ENCODE results near the gene EFCAB6.

The EFCAB6 gene

DNA sequence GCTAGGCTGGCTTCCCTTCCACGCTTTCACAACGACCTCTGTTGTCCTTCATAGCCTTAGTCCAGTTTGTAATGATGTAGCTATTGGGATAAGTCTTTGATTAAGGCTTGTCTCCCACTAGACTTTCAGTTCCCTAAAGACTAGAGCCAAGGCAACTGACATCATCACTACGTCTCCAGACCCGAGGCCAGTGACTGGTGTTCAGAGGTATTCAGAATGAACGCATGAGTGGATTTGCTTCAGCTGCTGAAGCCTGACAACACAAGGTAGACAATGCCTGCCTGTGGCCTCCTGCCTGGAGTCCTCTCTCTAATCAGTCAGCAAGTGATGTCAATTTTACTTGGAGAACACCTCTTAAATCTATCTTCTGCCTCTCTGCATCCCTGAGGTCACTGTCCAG is 13.6 kb downstream of the EFCAB6 start:
- DNase-seq = no peak

DNA sequence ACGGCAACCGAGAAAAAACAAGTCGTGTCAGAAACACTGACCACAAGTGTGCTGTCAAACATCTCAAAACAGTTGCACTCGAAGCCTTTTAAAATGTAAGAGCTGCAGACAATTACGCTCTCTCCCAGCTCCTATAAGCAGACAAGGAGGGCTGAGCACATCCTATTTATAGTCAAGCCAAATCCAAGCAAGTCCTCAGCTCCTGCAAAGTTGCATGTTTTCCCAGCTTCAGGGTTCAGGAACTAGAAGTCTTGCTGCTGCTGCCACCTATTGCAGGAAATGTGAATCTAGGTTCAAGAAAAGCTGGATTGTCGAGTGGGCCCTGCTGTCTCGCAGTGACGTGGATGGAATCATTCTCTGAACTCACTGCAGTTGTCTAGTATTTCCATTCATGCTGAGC is 15.5 kb downstream of the EFCAB6 start:
- peak; percentile 20 for DNase-seq

DNA sequence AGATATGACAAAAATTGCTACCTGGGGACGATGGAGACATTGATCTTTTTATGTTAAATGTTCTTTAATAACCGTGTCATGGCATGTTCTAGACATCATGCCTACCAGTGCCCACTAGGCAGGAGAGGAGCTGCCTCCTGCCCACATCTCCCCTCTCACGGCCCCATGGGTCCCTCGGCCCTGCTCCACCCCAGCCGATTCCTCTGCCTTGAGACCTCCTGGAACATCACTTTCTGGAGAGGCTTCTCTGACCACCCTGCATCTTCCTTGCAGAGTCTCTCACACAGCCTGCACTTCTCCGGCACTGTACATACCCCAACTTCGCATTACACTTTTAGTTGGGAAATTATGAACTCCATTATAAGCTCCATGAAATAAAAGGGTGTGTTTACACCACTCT is 16.8 kb downstream of the EFCAB6 start:
- no peak for DNase-seq

DNA sequence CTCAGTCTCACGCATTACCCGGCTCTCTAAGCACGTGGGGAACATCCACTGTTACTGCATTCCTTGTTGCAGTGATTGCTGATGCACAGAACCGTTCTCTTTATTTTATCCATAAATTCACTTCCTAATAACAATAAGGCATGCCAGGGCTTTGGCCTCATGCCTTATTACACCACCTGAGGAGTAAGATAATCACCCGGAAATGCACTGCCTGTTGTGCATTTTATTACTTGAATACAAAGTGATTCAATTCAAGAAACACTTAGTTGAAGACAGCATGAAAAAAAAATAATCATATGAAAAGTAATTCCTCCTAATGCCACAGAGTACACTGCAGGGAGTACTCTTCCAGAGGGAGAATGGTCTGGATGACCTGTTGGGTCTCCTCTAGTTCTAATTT is 19.2 kb downstream of the EFCAB6 start:
- DNase-seq = no peak

DNA sequence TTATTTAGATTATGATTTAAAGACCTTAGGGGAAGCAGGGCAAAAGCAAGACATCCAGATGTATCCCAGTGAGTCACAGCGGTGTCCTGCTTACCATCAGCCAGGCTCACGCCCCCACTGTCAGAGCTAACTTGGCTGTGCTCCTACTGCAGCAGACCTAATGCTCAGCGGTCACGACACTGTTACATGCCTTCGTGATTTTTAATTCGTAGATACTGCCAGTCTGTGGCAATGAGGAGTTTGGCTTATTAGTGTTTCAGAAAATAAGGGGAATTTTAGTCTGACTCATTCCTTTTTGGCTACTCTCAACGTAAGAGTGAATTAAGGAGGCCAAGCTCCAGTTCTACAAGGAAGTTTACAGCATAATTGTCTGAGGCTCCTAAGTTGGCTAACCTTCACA is 22.7 kb downstream of the EFCAB6 start:
- no peak for DNase-seq

DNA sequence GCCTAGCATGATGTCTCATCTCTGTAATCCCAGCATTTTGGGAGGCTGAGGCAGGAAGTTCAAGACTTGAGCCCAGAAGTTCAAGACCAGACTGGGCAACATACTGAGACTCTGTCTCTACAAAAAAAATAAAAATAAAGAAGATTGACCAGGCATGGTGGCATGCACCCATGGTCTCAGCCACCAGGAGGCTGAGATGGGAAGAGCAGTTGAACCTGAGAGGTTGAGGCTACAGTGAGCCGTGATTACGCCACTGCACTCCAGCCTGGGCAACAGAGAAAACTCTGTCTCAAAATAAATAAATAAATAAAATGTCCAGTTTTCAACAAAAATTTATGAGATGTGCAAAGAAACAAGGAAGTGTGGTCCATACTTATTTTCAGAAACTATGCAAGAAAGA is 28.3 kb downstream of the EFCAB6 start:
- peak; percentile 10 for DNase-seq

DNA sequence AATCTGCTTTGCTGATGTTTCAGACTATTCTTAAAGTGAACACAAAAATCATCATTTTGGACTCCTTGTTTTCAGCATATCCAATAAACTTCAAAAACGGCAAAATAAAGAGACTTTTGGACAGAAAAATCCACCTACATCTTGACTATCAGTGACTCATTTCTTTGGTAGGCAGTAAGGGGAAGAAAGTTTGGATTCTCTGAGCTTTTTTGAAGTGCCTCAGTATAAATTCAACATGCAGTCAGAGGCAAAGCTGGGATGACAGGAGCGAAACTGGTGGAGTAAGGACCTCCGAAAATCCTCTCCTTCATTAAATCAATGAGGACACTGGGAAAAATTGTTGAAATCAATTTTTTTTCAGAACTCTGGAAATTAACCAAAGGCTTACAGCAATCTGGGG is 29.7 kb downstream of the EFCAB6 start:
- DNase-seq = no peak

DNA sequence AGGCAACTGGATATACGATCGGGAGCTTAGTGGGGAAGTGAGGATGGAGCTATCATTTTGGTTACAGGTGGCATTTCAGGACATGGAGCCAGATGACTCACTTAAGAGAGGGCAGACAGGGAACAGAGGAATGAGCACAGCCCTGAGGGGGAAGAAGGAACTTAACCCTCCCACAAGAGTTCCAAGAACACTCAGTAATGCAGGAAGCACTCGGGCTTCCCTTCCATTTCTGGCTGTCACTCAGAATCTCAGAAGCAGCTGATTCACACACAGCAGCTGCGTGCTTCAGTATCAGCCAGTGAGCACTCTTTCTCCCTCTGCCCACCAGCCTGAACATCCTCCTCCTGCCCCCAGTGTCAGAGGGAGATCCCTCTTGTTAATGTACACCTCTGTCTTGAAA is 34.8 kb downstream of the EFCAB6 start:
- DNase-seq = peak; percentile 32

DNA sequence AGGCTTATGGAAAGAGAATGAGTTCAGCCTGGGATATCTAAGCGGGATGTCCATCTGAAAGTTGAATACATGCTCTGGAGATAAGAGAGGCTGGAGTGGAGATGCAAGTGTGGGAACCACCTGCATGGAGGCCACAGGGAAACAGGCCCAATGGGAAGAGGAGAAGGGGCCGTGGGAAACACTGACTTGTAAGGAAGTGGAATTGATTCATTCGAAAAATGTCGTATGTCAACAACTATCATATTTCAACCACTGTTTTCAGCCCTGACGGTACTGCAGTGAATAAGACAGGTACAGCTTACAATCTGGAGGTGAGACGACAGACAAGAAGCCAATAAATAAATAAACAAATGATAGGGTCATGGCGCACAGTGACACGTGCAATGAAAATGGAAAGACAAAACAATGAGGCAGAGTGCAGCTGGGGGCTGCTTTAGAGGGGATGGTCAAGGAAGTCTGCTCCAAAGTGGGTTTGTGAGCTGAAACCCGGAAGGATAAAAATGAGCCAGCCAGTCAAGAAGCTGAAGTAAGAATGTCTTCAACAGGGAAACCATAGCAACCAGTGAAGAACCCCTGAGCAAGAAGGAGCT is 35.9 kb downstream of the EFCAB6 start:
- no peak for DNase-seq

DNA sequence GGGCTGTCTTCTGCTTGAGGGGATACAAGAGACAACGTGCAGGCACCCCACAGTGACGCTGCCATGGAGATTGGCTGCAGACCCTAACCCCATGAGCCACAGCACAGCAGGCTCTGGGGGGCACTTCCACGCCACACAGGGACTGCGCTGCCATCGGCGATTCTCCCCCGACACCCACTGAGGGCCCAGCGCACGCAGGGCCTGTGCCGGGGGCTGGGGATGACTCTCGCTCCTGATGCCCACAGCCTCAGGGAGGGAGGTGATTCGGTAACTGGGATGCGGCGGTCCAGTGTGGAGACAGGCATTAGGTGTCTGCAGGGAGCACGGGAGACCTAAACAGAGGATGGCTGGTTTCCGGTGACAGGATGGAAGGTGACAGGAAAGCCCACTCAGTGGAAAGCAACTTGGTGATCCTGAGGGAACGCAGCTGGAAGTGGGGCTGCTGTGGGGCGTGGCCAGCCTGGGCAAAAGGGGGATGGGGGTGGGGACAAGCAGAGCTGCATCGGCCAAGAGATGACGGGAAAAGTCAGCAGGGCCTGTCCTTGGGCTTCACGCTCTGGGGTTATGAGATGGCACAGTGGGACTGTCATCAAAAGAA is 37.7 kb downstream of the EFCAB6 start:
- DNase-seq = no peak

DNA sequence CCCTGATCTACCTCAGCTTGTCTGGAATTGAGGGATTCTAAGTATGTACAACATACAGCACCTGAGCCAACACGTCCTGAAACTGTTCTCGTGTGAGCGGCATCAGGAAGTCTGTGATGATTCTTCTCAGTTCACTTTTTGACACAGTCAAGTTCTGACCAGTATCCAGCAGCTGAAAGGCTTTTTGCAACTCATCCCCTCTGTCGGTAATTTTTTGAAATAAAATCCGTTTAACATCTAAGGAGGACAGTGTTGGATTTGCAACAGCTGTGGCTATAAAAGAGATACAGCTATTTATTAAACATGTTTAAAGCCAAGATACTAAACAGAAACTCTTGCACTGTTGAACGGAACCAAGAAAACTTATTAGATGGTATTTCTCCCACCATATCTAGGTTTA is 39.3 kb downstream of the EFCAB6 start:
- DNase-seq = no peak

DNA sequence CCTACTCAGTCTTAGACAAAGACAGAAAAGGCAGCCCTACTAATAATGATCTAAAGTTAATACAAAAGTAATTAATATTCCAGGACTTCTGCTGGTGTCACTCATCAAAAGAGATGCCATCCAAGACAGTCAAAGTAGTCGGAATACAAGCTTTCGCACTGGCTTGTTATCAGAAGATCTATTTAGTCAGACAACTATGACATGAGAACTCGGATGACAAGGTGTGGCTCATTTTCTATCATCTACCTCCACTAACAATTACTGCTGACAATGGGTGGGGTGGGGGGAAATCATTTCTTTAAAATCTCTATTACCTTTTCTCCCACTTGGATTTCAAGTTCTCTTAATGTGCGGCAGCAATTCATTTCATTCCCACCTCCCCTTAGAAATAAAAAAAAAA is 56.7 kb downstream of the EFCAB6 start:
- DNase-seq = no peak

DNA sequence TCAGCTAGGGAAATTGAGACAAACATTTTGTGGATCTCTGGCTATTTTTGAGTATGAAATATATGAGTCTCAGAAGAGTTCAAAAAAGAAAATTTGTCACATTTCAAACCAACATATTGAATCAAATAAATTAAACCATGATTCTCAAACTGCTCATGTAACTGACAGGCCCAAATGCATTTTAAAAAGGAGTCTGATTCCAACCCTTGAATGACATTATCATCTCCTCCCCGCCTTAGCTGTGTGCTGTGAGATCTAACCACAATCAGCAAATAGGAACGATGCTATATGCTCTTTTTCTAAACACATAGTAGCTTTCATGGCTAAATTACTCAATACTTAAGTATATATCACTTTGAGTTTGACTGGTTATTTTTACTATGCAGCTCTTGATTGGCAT is 57.1 kb downstream of the EFCAB6 start:
- DNase-seq = no peak

DNA sequence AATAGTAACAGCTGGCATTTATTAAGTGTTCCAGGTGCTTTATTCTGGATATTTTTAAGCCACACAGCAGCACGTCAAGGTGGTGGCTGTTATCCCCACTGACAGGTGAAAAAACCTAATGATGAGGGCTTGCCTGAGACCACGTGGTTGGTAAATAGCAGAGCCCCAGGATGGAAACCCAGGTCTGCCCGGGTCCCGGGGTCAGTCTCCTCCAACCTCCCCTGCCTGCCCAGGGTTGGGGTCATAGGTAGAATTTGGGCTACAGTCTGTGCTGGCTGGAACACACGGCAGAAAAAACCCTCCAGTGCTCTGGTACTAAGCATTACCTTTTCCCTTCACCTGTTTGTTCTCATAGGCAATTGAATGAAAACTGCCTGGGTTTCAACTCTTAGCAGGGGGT is 57.9 kb downstream of the EFCAB6 start:
- DNase-seq = no peak

DNA sequence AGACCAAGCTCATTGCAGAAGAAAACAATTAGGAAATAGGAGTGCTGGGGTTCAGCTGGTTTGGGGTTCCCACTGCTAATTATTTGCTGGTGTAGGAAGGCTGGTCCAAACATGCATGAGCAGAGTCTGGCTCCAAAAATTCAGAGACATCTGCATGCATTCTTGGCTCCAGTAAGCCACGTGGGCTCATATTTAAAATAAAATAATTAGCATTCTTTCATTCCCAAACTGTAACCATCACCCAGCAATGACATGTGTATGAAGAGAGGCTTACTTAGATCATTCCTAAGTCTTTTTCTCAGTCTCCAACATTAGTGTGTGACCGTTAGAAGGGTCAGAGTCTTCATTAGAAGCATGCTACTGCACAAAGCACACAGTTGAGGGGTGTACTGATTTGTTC is 58.4 kb downstream of the EFCAB6 start:
- DNase-seq = no peak

DNA sequence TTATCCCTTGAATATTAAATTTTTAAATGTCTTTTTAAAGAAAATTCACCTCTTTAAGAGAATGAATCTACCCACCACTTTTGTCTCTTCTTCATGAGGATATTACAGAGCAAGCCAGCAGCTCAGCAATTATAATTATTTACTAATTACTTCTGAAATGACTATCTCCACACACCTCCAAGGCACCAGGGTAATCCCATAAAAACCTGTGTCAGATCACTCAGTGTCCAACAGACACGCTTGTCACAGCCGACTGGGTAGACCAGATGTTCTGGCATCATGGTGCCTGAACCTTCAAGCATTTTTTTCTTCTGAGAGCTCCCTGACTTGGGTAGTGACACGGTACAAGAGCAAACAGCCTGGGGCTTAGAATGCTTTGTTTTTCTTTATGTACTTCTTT is 61.4 kb downstream of the EFCAB6 start:
- no peak for DNase-seq

DNA sequence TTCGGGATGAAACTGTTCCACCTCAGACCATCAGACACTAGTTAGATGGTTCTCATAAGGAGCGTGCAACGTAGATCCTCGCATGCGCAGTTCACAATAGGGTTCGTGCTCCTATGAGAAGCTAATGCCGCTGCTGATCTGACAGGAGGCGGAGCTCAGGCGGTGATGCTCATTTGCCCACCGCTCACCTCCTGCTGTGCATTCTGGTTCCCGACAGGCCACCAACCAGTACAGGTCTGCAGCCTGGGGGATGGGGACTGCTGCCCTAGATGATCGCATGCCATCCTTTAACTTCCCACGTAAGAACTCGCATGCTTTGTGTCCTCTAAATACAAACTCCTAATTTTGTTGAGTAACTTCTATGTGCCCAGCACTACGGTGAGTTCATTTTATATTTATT is 62.6 kb downstream of the EFCAB6 start:
- DNase-seq = no peak

DNA sequence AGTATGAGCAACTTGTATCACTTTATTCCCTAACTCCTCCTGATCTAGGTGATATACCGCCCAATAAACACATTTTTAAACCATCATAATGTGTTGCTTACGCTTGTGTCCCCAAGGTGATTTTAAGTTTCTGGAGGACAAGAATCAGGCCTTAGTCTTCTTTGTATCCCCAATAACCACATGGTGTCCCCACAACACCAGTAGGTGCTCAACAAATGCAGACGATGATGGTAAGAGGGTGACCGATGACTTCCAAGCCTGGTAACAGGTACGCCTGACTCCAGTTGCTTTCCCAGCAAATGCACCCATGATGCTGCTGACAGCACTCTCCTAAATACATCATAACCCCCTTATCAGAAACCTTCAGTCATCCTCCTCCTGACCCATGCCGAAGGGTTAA is 64.2 kb downstream of the EFCAB6 start:
- DNase-seq = no peak

DNA sequence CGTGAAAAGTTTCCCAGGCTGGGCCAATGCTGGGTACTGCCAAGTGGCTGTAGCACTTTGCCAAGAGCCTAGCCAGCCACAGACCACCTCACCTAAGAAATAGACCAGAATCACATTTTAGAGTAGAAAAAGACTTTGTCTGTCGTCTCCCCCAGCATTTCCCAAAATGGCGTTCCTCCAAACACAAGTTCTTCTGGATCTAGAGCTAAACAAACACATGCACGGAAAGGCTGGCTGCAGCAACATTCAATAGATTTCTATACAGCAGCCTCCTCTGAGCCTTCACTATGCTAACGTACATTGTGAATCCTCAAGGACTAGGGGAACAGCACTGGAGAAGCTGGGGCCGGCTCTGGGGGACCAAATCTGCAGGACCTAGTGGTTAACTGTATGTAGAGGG is 65.0 kb downstream of the EFCAB6 start:
- no peak for DNase-seq

DNA sequence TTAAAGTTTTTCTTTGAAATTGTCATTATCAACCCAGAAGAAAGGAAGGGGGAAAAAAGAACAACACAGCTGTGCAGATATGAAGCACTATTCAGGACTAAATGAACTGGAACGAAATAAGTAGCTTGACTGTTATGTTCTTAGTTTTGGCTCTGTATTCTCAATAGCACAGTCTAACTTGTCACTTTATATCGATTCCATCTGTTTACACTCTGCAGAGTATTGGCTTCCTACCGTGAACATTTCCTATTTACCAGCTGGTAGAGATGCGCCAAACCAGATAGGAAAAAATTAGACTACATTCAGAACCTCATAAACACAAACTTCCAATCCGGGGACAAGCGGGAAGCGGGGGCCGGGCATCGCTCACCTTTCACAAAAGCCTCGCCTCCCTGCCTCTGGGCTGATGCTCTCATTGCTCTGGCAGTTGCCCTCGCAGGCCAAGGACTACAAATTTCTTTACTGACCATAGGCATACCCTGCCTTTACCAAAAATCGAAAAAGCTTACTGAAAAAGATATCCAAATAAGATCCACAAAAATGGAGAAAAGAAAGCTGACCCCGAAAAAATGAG is 66.2 kb downstream of the EFCAB6 start:
- DNase-seq = no peak

DNA sequence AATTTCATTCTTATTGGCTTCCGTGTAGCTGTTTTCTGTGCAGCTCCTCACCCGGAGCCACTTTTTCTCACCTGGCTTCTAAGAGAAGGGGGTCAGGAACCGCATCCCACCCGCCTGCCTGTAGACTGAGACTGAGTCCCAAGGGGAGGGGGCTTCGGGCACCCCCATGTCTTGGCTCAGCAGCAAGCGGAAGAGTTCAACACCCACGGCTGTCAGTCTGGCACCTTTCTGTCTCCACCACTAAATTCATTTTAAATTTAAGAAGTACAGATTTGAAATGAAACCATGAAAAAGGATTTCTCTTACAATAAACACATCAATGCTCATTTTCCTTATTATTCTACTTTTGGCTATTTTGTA is 66.7 kb downstream of the EFCAB6 start:
- no peak for DNase-seq

DNA sequence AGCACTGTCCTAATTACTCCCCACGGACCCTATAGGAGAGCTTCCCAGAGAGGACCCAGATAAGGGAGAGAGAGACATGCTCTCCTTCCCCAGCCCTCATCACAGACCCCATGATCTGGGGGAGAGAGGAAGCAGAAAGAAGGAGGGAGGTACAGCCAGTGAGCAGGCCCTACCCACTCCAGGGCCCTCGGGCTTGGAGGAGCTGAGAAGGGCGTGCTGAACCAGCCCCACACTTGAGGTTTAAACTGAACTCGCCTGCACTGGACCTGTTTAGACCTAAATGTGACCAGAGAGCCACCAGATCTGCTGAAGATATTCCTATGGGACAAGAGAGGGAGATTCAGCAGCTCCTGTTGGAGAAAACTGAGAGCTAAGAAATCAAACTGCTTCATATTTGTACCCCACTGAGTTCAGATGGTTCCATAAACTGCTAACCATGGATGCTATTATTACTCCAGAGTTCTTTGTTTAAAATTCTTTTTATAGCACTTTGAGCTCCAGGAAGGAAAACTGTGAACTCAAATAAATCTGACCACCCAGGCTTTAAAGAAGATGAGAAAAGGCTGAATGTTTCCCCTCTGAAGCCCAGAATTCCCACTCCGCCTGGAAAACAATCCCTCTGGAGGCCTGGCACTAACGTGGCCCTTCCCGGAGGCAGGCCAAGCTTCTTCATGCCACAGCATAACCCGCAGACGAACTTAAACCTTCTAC is 67.2 kb downstream of the EFCAB6 start:
- DNase-seq = no peak

DNA sequence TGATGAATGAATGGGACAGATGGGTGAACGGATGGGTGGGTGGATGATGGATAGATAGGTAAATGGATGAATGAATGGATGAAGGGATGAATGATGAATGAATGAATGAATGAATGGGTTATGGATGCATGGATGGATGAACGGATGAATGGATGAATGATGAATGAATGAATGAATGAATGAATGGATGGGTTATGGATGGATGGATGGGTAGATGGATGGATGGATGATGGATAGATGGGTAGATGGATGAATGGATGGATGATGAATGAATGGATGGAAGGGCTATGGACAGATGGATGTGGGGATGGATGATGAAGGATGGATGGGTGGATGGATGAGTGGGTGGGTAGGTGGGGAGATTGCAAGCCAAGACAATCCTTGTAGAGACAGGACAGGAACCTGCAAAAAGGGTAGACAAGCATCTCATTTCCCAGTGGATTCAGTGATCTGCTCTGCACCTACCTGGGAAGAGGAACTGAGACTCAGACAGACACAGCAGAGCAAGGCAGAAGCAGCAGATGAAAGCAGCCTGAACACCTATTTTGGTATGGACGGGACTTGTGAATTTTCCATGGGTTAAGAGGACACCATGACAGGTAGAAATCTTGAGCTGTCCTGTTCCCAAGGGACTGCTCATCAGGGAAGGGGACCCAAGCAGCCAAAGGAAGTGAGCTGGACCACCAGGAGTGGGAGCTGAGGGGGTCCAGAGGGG is 68.0 kb downstream of the EFCAB6 start:
- no peak for DNase-seq

DNA sequence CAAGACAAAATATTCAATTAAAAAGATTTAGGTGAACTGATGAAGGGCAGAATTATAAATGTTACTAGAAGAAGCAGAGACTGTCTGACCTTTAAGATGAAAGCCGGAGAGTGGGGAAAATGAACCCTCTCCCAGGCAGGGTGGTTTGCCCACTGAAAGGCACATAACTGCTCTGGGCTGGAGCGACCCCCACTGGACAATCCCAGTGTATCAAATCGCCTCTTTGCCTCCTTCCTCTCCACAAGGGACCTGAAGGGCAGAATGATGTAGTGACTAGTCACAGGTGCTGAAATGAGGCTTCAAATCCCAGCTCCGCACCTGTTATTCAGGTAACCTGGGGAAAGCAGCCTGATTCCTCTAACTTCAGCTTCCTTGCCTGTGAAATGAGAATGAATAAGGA is 69.0 kb downstream of the EFCAB6 start:
- DNase-seq = peak; percentile 27

Data from hematopoietic multipotent progenitor cell treated with erythropoietin and hydrocortisone succinate and interleukin-3 and kit ligand, for 4 days (in vitro differentiated cells).